GM18517 (cell line): ENCODE data around the gene RPAP3.

Experiments
- ATAC-seq: cut with Tn5 transposase; IDR thresholded peaks from one replicate; pipeline ENCODE4 v1.9.1; 2021; ENCODE audit warnings: mild to moderate bottlenecking, moderate library complexity; ENCODE audit not compliant: unreplicated experiment

Gene RPAP3, protein sequence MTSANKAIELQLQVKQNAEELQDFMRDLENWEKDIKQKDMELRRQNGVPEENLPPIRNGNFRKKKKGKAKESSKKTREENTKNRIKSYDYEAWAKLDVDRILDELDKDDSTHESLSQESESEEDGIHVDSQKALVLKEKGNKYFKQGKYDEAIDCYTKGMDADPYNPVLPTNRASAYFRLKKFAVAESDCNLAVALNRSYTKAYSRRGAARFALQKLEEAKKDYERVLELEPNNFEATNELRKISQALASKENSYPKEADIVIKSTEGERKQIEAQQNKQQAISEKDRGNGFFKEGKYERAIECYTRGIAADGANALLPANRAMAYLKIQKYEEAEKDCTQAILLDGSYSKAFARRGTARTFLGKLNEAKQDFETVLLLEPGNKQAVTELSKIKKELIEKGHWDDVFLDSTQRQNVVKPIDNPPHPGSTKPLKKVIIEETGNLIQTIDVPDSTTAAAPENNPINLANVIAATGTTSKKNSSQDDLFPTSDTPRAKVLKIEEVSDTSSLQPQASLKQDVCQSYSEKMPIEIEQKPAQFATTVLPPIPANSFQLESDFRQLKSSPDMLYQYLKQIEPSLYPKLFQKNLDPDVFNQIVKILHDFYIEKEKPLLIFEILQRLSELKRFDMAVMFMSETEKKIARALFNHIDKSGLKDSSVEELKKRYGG

DNA sequence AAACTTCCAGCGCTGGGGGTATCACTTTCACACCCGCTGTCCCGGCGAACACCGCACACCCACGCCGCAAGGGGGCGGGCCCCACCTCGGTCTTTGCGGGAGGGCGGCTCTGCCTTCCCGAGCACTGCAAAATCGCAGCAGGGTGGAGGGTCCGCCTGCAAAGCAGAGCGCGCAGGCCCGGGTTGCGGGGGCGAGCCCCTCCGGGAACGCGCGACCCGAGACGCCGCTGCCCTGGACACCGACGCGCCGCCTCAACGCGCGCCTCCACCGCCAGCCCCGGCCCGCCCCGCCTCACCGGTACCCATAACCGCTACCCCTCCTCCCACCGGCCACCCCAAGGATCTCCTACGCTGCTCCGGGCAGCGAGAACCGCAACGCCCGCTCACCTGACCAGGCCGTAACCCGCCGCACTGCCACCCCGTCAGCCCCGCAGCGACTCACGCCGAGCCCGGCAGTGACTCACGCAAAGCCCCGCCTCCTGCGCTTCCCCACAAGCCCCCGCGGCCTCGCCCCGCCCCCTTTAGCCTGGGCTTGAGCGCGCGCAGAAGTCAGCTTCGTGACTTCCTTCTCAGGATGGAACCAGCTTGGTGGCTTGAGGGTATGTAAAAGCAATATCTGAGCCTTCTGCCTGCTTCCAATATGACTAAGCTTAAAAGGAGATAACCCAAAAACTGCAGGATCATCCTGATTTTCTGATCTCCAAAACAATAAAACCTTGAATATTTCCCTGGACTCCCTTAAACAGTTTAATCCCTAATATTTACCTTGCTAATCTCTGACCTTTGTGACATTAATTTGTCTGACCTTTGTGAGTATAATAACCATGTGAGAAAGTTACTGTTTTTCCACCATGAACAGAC is at the start of gene RPAP3:
TSS of gene RPAP3 (minus strand) at position 465 of the 860 bp plus-strand sequence. CDS start 3,190 bp downstream, outside the sequence.
- ATAC-seq: peak; percentile 77

DNA sequence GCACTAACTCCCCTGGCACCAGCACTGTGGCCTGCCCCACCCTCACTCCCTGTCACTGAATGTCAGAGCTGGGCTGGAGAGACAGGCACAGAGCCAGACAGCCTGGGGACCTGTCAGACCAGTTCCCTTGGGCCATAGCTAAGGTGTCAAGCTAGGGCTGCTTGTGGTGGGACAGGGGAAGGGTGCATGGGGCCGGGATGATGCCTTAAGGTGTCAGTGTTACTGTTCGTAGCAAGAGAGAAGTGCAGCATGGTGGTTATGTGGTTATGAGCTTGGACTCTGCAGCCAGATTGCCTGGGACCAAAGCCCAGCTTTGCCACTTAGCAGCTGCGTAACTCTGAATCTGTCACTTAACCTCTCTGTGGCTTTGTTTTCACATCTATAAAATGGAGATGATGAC is 49.1 kb upstream of the RPAP3 start:
- peak; percentile 10 for ATAC-seq

DNA sequence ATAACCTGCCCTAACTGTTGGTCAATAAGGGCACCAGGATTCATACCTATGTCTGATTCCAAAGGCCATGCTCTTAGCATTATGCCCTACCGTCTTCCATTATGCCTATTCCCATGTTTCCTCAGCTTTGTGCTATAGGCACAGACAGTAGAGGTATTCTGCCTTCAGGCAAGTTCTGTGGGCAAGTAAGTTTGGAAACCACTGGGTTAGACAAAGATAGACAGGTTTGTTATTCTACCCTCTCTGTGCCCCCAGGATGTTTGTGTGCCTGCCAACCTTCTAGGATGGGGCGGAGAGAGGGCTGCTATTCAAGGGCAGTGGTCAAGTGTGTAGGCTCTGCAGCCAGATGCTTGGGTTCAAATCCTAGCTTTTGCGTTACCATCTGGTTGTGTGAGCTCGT is 48.3 kb upstream of the RPAP3 start:
- no peak for ATAC-seq

DNA sequence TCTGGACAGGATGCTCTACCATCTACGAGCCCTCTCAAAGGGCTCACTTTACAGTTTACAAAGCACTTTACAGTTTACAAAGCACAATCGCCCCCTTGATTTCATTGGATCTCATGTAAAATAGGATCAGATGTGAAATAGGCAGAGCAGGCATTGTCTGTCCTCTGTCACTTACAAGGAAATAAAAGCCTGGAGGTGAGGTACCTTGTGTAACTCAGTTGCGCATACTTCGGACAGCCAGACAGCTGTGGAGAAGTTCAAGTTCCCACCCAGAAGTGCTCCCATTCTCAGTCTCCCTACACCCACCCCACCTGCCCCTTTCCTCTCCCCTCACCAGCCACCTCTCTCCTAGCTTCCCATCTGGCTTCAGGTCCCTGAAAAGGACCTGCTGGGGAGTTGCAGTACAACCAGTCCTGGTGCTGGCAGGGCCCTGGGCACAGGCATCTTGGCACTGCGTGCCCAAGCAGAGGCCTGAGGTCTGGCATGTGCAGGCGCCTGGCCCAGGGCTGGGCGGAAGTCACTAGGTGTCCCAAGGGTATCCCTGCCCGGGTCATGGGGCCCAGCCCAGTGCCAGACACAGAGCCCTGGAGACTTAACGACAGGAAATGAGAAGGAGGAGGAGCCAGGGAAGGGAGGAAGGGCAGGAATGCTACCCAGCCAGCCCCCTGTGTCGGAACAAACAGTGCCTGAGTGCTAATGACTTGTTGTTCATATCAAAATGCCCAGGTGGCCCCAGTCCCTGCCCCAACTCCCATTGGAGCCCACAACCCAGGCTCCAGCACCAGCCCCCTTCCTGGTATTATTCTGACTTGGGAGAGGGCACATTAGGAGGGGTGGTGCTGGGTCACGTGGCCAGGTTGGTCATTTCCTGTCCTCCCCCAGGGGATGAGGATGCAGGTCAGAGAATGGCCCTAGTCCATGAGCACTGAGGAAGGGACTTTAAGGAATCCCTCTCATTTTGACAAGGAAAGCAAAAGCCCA is 47.5 kb upstream of the RPAP3 start:
- ATAC-seq: no peak

DNA sequence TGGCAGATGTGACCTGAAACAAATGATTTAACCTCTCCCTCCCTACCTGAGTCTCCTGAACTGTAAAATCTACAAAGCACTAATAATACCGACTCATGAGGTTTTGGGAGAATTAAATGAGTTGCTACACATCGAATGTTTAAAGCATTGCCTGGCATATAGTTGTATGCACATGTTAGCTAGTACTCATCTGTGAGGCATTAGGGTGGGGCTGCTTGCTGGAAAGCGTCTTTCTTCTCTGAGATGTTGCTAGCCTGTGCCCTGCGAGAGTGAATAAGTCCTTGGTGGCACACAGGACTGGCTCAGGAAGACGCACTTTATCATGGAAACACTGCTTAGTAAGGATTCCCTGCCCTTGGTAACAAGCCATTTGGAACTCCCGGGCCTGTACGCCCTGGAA is 46.7 kb upstream of the RPAP3 start:
- ATAC-seq: no peak

DNA sequence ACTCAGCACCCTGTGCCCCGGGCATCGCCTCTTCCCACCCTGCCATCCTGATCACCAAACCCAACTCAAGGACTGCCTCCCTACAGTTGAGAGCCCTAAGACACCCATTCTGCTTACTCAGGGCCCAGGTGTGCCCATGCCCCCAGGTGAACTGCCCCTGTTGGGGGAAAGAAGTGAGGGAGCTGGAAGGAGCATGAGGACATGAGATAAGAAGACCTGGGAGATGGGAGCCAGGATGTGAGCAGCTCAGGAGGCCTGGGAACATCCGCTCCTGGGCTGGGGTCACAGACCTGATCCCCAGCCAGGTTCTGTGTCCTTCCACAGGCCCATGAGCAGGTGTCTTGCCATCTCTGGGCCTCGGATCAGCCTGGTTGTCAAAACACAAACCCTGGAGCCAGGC is 46.3 kb upstream of the RPAP3 start:
- ATAC-seq: no peak

DNA sequence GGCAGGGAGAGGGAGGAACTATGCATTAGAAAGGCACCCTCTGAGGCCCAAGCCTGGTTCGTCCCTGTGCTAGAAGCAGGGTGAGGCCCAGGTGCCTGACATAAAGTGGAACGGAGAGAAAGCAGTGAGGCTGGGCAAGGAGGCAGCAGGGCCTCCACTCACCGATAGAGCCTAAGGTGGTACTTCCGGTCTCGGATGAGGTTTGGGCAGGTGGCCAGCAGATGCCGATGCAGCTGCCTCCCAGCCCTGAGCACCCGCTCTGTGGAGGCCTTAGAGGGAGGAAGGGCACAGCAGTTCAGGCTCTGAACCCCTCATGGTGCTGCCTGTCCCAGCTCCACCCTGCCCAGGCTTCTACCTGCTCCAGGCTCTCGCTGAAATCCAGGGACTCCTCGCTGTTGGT is 45.7 kb upstream of the RPAP3 start:
- ATAC-seq: no peak

DNA sequence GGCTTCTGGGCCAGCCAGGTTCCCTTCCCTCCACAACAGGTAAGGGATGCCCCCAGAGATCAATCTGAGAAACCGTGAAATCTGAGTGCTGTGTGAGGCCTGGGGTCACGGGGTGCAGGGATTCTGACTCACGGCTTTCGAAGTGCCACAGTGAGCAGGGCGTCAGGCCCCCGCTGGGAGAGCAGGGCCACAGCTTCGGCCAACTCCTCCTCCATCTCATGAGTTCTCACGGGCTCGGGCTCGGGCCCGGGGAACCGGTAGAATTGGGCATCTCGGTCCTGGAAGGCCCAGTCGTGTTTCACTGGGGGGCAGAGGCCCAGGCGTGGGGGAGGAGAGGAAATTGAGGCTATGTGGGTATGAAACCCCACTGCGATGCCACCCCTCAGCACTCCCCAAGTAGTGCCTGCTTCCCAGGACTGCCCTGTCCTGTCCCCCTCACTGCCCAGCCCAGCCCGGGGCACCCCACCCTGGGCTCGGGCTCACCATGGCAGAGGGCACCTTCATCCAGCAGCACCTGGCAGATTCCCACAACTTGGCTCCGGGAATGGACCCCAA is 45.2 kb upstream of the RPAP3 start:
- ATAC-seq: no peak

DNA sequence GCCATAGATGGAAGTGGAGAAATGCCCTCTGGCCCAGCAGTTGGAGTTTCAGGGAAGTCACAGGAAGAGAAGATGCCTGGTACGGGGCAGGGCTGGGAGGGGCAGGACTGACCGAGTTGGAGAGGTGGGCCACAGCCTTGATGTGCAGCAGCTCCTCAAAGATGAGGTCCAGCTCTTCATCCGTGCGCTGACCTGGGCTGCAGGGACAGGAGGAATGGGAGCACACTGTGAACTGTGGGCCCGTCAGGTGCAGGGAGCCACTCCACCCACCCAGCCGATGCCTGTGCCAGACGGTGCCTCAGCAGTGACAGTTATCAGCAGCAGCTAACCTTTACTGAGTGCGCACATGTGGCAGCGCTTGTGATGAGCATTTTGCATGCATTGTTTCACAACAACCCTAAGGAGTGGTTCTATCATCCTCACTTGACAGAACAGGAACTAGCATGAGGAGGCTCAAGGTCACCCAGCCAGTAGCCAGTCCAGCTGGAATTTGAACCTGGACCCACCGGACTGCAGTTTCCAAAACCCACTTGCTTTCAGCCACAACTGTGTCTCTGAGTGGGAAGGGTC is 44.5 kb upstream of the RPAP3 start:
- no peak for ATAC-seq

DNA sequence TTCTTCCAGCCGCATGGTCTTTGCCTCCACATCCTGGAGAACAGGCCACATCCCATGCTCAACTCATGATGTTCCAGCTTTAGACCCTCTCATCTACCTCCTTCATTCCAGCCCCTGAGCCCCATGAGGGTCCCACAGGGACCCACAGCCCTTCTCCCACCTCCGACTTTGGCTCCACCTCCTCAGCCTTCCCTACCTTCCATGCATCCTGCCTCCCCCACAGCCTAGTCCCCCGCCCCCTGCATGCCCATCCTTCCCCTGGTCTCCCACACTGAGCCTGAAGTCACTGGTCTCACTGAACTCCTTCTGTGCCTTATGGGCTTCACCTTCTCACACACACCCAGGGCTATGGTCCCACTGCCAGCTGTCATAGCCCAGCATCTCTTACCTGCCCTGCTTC is 43.1 kb upstream of the RPAP3 start:
- no peak for ATAC-seq

DNA sequence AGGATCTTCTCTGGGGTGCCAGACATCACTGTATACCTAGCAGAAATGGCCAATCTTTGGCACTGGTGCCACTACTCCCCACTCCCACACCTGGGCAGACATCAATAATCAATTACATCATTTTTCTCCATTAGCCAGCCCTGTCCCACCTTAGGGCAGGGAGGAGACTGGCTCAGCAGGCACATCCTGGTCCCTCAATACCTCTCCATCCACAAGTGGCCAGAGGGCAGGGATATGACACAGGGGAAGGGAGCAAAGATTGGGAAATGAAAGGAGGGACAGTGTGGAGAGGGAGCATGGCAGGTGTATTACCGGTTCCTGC is 42.6 kb upstream of the RPAP3 start:
- no peak for ATAC-seq

DNA sequence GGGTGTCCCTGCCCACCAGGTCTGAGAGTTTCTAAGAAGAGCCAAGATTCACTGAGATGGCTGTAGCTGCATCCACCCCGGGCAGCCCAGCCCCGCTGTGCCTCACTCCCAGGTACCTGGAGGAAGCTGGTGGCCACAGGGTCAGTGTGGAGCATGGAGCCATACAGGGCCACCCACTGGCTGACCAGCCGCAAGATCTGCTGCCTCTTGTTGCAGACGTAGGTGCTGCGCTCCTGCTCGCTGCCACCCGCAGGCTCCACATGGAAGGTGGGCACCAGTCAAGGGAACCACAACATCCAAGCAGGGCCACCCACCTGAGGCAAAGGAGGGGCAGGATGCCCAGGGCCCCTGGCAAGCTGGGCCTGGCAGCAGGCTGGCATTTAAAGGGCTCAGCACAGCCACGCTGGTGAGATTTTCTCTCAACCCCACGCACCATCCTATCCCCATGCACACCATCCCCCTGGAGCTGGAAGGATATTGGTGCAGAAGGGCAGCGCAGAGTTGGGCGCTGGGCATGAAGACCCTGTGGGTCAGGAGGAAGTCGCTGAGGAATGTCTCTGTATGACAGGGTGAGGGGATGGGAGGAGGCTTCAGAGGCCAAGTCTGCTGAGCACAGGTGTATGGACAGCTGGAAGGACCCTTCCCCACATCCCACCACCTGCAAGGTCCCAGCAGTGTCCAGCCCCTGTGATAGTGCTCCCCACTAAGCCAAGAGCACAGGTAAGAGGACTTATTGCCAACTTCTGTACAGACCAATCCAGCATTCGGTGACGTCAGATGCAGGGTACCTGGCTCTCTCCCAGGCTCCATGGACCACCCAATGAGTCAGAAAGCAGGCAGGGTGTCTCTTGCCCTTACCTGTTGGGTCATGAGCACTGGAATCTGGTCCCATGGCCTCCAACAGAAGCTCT is 42.0 kb upstream of the RPAP3 start:
- no peak for ATAC-seq

DNA sequence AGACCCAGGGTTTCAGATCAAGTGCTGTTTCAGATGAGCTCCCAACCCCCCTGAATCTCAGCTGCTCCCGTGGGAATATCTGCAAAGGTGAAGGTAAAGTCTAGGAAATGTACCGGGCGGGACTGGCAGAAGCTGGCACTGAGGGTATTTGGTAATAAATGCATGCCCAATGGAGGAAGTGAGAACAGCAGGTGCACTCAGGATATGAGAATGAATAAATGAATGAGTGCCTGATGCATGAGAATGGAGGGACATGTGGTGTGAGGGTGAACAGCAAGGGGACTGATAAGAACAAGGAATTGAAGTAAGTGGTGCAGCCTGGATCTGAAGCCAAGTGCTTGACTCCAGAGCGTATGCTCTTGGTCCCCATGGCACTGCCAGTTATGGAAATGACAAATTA is 41.3 kb upstream of the RPAP3 start:
- no peak for ATAC-seq

DNA sequence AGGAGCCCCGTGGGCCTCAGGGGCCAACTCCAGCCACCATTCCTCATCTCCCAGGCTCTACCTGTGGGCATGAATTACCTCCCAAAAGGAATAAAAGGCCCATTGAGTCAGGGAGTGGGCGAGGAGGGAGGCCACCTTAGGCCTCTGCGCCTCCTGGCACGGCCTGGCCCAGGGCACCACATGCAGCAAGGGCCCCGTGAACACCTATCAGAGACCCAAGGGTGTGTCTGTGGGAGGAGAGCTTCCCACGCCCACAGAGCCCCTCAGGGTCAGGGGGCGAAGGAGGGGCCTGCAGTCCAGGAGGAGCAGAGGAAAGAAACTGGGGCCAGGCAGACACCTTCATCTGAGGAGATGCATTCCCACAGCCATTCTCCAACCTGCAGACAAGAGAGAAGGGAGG is 40.7 kb upstream of the RPAP3 start:
- ATAC-seq: no peak

DNA sequence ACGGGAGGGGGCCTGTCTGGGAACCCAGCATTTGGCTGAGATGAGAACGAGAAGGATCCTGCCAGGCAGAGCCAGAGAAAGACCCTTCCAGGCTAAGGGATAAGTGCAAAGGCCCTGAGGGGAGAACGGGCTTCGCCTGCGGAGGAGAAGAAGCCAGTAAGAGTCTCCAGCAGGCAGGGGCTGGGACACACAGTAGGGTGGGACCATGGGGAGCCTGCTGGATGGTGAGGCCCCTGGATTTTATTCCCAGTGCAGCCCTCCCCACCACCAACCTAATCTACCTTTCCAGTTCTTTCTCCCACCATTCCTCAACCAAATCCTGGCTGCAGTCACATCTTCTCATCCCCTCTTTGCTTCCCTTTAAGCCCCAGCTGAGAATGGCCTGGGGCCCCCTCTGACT is 40.2 kb upstream of the RPAP3 start:
- no peak for ATAC-seq

DNA sequence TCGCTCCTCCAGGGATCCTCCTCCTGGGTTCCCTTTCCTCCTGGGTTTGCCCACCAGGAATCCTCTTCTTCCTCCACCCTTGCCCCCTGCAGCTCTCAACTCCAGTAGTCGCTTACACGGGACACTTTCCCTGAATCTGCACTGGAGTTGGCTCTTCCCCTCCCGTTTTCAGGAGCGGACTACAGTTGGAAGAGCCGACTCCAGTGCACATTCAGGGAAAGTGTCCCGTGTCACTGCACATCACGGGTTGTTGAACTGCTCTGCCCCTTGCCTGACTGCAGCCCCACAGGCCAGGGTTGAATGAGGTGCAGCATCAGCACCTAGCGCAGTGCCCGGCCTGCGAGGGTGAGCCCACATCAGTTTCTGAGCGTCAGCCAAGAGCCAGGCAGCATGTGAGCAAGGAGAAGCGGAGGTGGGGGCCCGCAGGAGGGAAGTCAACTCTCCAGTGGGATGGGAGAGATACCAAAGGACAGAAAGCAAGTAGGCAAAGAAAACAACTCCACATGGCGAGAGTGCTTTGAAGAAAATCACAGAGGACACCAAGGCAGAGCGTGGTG is 39.7 kb upstream of the RPAP3 start:
- no peak for ATAC-seq

DNA sequence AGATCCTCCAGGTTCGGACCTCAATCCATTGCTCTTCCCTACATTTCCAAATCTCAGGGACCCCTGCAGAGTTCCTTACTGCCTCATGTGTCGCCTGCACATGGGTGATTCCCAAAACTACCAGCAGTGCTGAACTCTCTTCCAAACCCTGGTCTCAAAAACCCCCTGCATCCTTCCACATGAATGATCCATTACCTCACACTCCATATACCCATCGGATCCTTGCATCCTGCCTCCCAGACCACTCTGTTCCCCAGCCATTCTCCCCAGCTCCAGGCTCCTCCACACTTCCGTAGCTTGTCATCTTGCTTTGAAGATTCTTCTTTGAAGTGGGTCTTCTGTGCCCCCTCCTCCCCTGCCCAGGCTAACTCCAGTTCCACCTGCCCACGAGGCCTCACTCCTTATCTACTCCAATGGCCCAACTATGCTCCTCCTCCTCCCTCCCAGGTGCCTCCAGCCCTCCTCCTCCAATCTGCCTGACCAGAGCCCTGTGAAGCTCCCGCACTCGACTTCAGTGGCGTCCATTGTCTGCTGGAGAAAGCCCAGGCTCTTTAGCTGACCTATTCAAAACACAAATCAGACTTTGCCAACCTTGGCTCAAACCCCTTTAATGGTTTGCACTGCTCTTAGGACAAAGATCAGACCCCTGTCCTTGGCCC is 39.1 kb upstream of the RPAP3 start:
- no peak for ATAC-seq

DNA sequence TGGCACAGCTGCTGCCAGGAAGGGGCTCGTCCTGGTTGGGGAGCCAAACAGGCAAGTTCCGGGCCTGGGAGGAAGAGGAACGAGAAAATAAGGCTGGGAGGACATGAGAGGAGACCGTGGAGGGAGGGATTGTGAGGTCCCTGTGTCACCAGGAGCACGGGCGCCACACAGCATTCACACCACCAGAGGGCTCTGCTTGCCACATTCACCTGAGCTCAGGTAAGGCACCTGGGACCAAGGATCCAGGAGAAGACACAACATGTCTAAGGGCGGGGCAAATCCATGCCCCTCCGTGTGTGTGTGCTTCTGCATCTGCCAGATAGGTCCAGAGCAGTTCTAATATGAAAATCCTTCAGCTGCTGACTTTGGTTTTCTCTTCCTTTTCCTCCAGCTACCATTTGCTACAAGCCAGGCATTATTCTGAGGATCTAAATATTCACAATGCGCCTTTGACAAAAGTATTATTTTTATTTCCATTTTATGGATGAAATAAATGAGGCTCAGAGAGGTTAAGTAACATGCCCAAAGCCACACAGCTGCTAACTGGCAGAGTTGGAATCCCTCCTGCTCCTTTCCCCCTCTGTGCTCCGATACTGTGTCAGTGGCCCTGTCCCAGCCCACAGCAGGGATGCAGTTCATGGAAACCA is 38.3 kb upstream of the RPAP3 start:
- ATAC-seq: no peak
